Stomach (tissue), 4 donors: Measurements from ENCODE around the gene PCSK2.

Experiments used
- CTCF ChIP-seq, 7 experiments: fragments of 450-650 bp in 4 of 7; fragments of 200-600 bp in 3 of 7; sonication (generic) in 3 of 7; IDR thresholded peaks; one replicate each; pipeline ENCODE4 v1.5.1; 2016 to 2019; ENCODE audit warnings: antibody characterized with exemption in 7 of 7, control low read depth in 2 of 7, mild to moderate bottlenecking in 1 of 7
- EP300 ChIP-seq: sonication (generic); formaldehyde crosslinking; IDR thresholded peaks from one replicate; pipeline ENCODE4 v1.6.1; 2017; ENCODE audit warnings: antibody characterized with exemption
- POLR2A ChIP-seq, 4 donors: fragments of 450-650 bp; IDR thresholded peaks; one replicate each; pipeline ENCODE4 v1.6.1; 2016; ENCODE audit warnings: antibody characterized with exemption in 4 of 4, control low read depth in 2 of 4, mild to moderate bottlenecking in 1 of 4, moderate library complexity in 1 of 4
- POLR2AphosphoS5 ChIP-seq, 3 donors: sonication (generic); formaldehyde crosslinking; IDR thresholded peaks; one replicate each; pipeline ENCODE4 v1.6.1; 2016; ENCODE audit warnings: antibody characterized with exemption in 3 of 3

GRCh38 chr20:17531665-17532025 lies 304.8 kb downstream of the PCSK2 start:
- TF ChIP-seq POLR2A (IDR thresholded peaks at IDR 0.05) (no peak), CTCF (IDR thresholded peaks at IDR 0.05) (no peak), EP300 (no peak), POLR2AphosphoS5 (IDR thresholded peaks at IDR 0.05) (no peak)
